T-helper 22 cell (primary cell): Measurements from ENCODE around the gene RXRA.

ENCODE experiments used
- DNase-seq: peaks from one replicate; pipeline ENCODE4 v3.0.0-alpha.2; 2020; ENCODE audit warnings: low read depth

The RXRA gene

GRCh38 chr9:134383148-134383547 is 56.9 kb downstream of the RXRA start:
- DNase-seq: no peak

- DNase-seq: no peak
Observed at GRCh38 chr9:134384811-134385479, 58.7 kb downstream of the RXRA start.

- DNase-seq: no peak
Observed at GRCh38 chr9:134385915-134386314, 59.7 kb downstream of the RXRA start.

GRCh38 chr9:134386951-134387831 is 60.9 kb downstream of the RXRA start:
- DNase-seq: no peak

- no peak for DNase-seq
Observed at GRCh38 chr9:134388289-134388808, 62.1 kb downstream of the RXRA start.

GRCh38 chr9:134388976-134389375 is 62.7 kb downstream of the RXRA start:
- no peak for DNase-seq

GRCh38 chr9:134389642-134390041 is 63.4 kb downstream of the RXRA start:
- DNase-seq: no peak

GRCh38 chr9:134390537-134390936 is 64.3 kb downstream of the RXRA start:
- peak; percentile 81 for DNase-seq

- DNase-seq: no peak
Observed at GRCh38 chr9:134390947-134391318, 64.7 kb downstream of the RXRA start.

GRCh38 chr9:134391319-134392231 is 65.3 kb downstream of the RXRA start:
- DNase-seq: peak; percentile 90

- DNase-seq: no peak
Observed at GRCh38 chr9:134392900-134393299, 66.6 kb downstream of the RXRA start.

- peak; percentile 35 for DNase-seq
Observed at GRCh38 chr9:134393582-134394280, 67.5 kb downstream of the RXRA start.

GRCh38 chr9:134395002-134395517 is 68.8 kb downstream of the RXRA start:
- no peak for DNase-seq

GRCh38 chr9:134395737-134396257 is 69.5 kb downstream of the RXRA start:
- DNase-seq: no peak

- peak; percentile 59 for DNase-seq
Observed at GRCh38 chr9:134396258-134396742, 70.0 kb downstream of the RXRA start.

GRCh38 chr9:134396825-134397224 is 70.6 kb downstream of the RXRA start:
- DNase-seq: peak; percentile 63

- no peak for DNase-seq
Observed at GRCh38 chr9:134398756-134399155, 72.5 kb downstream of the RXRA start.

GRCh38 chr9:134399435-134400056 is 73.3 kb downstream of the RXRA start:
- DNase-seq: no peak

GRCh38 chr9:134400283-134400682 is 74.0 kb downstream of the RXRA start:
- DNase-seq: no peak

- DNase-seq: no peak
Observed at GRCh38 chr9:134401391-134401790, 75.1 kb downstream of the RXRA start.
